T-helper 2 cell treated with Interferon-gamma antibody and Interleukin-4, amounts not matched to agents 5 μg/mL and 100 μg/mL, for 36 hours (primary cell): ENCODE results near the gene ATG12.
"Not testable (repeated sequence)": the region's sequence is repeated elsewhere in the genome, so short reads cannot be mapped to it uniquely, and the experiment has no call there.

Source experiments
- DNase-seq: peaks from one replicate; pipeline ENCODE4 v3.0.0; 2021; ENCODE audit warnings: low spot score
- H3K27ac Mint-ChIP-seq: one replicate; pipeline ENCODE4 v1.8.0; 2021; ENCODE audit warnings: mild to moderate bottlenecking, mixed read lengths
- H3K27me3 Mint-ChIP-seq: one replicate; pipeline ENCODE4 v1.8.0; 2021; ENCODE audit warnings: low read depth, mixed read lengths
- H3K36me3 Mint-ChIP-seq: one replicate; pipeline ENCODE4 v1.8.0; 2021; ENCODE audit warnings: low read depth, mixed read lengths
- H3K4me1 Mint-ChIP-seq: one replicate; pipeline ENCODE4 v1.8.0; 2021; ENCODE audit warnings: low read depth, mixed read lengths
- H3K4me3 Mint-ChIP-seq: one replicate; pipeline ENCODE4 v1.8.0; 2022; ENCODE audit warnings: mild to moderate bottlenecking, moderate library complexity, mixed read lengths
- H3K9me3 Mint-ChIP-seq: one replicate; pipeline ENCODE4 v1.8.0; 2021; ENCODE audit warnings: mixed read lengths

ATG12 gene

DNA sequence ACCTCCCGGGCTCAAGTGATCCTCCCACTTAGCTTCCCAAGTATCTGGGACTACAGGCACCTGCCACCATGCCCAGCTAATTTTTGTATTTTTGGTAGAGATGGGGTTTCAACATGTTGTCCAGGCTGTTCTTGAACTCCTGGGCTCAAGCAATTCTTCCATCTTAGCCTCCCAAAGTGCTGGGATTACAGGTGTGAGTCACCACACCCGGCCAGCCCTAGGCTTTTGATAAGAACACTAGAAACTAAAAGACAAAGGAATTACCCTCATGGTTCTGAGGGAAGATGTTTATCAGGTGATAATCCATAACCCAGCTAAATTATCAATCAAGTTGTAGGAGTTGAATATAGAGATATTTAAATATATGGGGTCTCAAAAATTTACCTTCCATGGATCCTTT, 33.3 kb downstream of the ATG12 start:
- H3K4me3 Mint-ChIP-seq, H3K9me3 Mint-ChIP-seq, DNase-seq, H3K36me3 Mint-ChIP-seq, H3K27ac Mint-ChIP-seq: not testable (repeated sequence)
- peaks cover 32% of the 10 kb centered on the region for H3K4me1 Mint-ChIP-seq
- peaks cover 46% of the 10 kb centered on the region for H3K27me3 Mint-ChIP-seq

DNA sequence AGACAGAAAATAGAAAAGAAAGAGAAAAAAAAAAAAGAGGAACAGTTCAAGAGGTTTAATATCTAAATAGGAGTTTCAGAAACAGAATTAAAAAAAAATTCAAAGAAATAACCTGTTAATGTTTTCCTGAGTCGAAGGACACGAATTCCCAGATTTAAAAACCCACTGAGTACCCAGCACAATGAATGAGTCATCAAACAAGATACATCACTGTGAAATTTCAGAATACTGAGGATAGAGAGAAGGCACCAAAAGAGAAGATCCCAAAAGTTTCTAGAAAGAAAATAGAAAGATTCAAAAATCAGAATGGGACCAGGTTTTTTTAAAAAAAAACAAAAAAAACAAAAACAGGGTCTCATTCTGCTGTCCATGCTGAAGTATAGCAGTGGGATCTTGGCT, 33.7 kb downstream of the ATG12 start:
- H3K27ac Mint-ChIP-seq, result no peak overlapping the region
- H3K4me1 Mint-ChIP-seq, result peaks cover 32% of the 10 kb centered on the region
- no peaks in the 10 kb centered on the region for H3K9me3 Mint-ChIP-seq

DNA sequence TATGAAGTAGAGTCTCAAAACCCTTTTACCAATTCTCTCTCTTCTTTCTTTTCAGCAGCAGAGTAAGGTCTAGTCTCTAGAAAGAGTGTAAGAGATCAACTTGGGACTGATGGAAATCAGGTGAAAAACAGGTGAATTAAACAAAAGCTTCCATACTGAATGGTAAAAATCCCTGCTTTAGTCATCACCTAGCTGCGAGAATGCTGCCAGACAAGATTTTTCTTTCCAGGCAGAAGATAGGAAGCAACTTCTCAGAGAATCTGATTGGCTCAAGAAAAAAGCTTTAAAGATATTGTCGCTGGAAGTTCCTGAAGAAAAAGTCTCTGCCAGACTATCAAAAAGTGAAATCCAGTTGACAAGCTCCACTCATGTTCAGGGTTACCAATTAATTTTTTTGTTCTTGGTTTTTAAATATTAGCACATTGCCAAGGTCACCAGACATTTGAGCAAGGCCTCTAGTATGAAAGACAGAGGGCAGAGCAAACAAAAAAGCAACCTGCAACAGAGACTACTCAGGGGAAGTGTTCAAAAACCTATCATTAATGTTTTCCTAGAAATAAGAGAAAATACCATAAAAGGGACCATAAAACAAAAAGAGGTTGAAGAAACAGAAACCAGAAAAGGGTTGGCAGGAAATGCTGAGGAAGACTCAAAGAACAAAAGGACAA, 34.2 kb downstream of the ATG12 start:
- Mint-ChIP-seq H3K4me1 (peaks cover 32% of the 10 kb centered on the region), H3K36me3 (no peaks in the 10 kb centered on the region), H3K27me3 (peaks cover 45% of the 10 kb centered on the region), H3K27ac (no peak overlapping the region), H3K9me3 (no peaks in the 10 kb centered on the region), H3K4me3 (peak overlapping the region; percentile 59)
- no peak for DNase-seq

More for the DNA sequence above, 33.7 kb downstream of the ATG12 start:
- DNase-seq, result no peak
- Mint-ChIP-seq H3K4me3 (peak overlapping the region; percentile 59), H3K36me3 (no peaks in the 10 kb centered on the region), H3K27me3 (peaks cover 47% of the 10 kb centered on the region)

DNA sequence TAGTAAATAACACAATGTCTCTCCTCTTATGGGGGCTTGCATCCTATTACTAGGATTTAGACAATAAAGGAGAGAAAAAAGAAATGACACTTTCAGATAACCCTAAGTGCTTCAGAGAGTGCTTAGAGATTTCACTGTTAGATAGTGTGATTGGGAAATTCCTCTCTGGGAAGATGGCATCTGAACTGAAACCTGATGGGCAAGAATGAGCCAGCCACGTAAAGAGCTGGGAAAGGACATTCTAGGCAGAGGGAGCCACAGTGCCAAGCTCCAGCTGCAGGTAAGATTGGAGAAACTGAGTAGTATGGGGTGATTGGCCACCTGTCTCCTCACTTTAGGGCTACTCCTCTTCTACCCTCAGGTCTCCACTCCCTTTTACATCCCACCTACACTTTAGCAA, 39.4 kb downstream of the ATG12 start:
- H3K4me3 Mint-ChIP-seq, result no peak overlapping the region
- H3K36me3 Mint-ChIP-seq, result no peaks in the 10 kb centered on the region
- DNase-seq, result no peak

DNA sequence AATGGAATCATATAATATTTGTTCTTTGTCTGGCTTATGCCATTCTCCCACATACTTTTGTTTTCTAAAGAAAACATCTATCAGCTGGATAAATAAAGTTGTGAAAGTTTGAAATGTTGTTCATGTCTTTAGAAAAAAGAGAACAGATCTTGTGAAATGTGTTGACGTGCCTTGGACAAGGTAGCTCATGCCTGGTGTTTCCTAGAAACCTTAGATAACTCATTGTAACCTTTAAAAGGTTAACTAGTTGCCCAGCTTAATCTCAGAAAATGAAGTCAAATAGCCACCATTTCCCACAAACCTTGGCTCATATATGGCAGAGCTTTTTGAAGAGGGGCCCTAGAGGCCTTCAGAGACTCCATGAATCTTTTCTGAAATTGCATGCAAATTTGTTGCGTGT, 40.2 kb downstream of the ATG12 start:
- no peak overlapping the region for H3K27ac Mint-ChIP-seq
- no peaks in the 10 kb centered on the region for H3K9me3 Mint-ChIP-seq
- no peak overlapping the region for H3K4me3 Mint-ChIP-seq
- H3K4me1 Mint-ChIP-seq, result no peaks in the 10 kb centered on the region
- H3K36me3 Mint-ChIP-seq, result no peaks in the 10 kb centered on the region
- peaks cover 32% of the 10 kb centered on the region for H3K27me3 Mint-ChIP-seq
- DNase-seq, result no peak

More for the DNA sequence above, 39.4 kb downstream of the ATG12 start:
- Mint-ChIP-seq H3K4me1 (peaks cover 7% of the 10 kb centered on the region), H3K27me3 (peaks cover 34% of the 10 kb centered on the region), H3K27ac (no peak overlapping the region), H3K9me3 (no peaks in the 10 kb centered on the region)

DNA sequence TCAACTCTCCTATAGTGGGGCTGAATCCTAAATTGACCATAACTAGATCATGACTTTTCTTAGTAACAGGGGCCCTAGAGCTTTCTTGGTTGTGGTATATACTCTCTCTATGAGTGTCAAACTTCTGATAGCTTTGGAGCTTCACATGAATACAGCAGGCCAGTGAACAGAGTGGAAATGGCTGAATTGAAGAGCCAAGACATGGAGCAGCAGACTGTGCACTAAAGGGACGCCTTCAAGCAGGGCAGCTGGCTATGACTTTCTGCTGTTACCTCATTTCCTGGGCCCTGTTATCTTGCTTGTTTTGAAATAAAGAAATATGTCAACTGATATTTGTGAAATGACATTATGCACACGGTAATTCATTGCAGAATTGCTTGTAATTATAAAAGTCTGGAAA, 41.3 kb downstream of the ATG12 start:
- DNase-seq, result no peak
- H3K9me3 Mint-ChIP-seq, result no peaks in the 10 kb centered on the region
- no peaks in the 10 kb centered on the region for H3K4me1 Mint-ChIP-seq
- H3K36me3 Mint-ChIP-seq, result no peaks in the 10 kb centered on the region
- H3K4me3 Mint-ChIP-seq, result no peak overlapping the region
- peaks cover 29% of the 10 kb centered on the region for H3K27me3 Mint-ChIP-seq
- no peak overlapping the region for H3K27ac Mint-ChIP-seq

DNA sequence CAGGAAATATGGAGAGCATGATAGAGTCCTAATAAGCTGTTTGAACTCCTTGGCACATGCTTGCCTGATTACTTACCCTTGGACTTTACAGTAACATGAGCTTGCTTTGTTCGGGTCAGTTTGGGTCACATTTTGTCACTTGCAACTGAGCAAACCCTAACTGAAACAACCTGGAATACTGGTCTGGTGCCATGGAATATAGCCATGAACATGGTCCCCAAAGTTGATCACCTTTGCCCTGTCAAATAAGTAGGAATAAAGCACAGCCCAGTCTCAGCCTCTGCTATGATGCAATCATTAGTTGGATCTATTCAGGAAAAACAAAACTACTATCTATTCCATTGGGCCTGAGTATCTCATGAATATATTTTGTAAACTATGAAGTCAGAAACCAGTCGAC, 43.1 kb downstream of the ATG12 start:
- Mint-ChIP-seq H3K9me3 (no peaks in the 10 kb centered on the region), H3K27ac (no peak overlapping the region), H3K4me1 (no peaks in the 10 kb centered on the region), H3K27me3 (peaks cover 30% of the 10 kb centered on the region), H3K4me3 (no peak overlapping the region), H3K36me3 (no peaks in the 10 kb centered on the region)
- DNase-seq, result no peak

DNA sequence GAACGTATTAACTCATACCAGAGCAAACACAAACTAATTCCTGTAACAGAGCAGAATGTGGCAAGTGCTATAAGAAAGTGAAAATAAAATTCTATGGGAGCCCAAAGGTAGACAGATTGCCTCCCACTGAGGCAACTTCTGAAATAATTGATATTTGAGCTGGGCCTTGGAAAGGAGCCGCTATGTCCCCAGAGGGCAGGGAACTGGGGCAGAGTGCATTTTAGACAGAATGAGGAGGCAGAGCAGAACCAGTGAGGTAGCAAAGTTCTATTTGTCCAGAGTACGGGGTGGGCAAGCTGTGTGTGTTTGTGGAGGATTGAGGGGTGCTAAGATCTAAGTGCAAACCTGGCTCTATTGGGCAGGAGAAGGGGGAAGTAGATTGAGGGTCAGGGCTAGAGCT, 44.7 kb downstream of the ATG12 start:
- no peak overlapping the region for H3K4me3 Mint-ChIP-seq
- DNase-seq, result no peak
- no peaks in the 10 kb centered on the region for H3K36me3 Mint-ChIP-seq
- H3K27me3 Mint-ChIP-seq, result peaks cover 28% of the 10 kb centered on the region
- H3K27ac Mint-ChIP-seq, result no peak overlapping the region
- H3K9me3 Mint-ChIP-seq, result no peaks in the 10 kb centered on the region
- H3K4me1 Mint-ChIP-seq, result no peaks in the 10 kb centered on the region

DNA sequence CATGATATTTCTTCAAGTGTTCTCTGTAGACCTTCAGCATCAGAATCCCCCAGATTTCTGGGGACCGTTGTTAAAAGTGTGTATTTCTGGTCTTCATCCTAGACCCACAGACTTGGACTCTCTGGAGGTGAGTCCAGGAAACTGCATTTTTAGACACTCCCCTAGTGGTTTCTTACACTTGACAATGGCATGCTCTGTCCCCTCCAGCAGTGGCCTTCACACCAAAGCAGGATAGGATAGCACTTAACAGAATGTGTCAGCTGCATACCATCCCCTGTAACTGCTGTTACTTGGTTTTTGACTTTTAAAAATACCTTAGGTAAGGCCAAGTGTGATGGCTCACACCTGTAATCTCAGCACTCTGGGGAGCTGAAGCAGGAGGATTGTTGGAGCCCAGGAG, 45.7 kb downstream of the ATG12 start:
- no peaks in the 10 kb centered on the region for H3K9me3 Mint-ChIP-seq
- no peak overlapping the region for H3K4me3 Mint-ChIP-seq
- H3K4me1 Mint-ChIP-seq, result no peaks in the 10 kb centered on the region
- no peak overlapping the region for H3K27ac Mint-ChIP-seq
- peaks cover 30% of the 10 kb centered on the region for H3K27me3 Mint-ChIP-seq
- H3K36me3 Mint-ChIP-seq, result no peaks in the 10 kb centered on the region
- no peak for DNase-seq

DNA sequence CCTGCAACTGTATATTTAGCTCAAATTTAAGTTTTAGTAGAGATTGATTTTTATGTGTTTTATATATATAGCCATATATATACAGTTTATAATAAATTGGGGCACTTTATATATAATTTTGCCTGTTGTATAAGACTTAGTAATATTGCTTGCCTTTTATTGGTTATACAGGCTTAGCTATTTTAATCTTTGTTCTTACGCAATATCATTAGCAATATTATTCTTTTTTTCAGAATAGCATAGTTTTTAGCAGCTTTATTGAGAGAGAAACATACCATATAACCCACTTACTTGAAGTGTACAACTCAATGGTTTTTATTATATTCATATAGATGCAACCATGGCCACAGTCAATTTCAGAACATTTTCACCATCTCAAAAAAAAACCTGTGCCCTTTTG, 52.9 kb downstream of the ATG12 start:
- H3K4me1 Mint-ChIP-seq, result no peaks in the 10 kb centered on the region
- H3K4me3 Mint-ChIP-seq, result no peak overlapping the region
- no peak for DNase-seq
- no peaks in the 10 kb centered on the region for H3K36me3 Mint-ChIP-seq
- peaks cover 45% of the 10 kb centered on the region for H3K27me3 Mint-ChIP-seq
- H3K9me3 Mint-ChIP-seq, result no peaks in the 10 kb centered on the region
- no peak overlapping the region for H3K27ac Mint-ChIP-seq

DNA sequence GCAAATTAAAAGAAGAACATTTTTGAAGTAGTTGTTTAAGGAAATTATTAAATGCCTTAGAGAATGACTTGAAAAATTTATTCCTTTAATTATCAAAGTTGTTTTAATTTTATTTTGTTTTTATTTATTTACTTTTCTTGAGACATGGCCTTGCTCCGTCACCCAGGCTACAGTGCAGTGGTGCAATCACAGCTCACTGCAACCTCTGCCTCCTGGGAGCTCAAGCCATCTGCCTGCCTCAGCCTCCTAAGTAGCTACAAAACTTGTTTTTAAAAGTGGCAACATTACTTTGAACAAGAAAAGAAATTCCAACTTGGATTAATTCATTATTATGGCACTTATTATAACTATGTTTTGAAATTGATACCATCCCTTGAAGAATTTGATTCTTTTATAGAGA, 53.9 kb downstream of the ATG12 start:
- Mint-ChIP-seq H3K27me3 (peaks cover 38% of the 10 kb centered on the region), H3K36me3 (no peaks in the 10 kb centered on the region), H3K4me1 (no peaks in the 10 kb centered on the region), H3K4me3 (no peak overlapping the region), H3K27ac (no peak overlapping the region), H3K9me3 (no peaks in the 10 kb centered on the region)
- no peak for DNase-seq

DNA sequence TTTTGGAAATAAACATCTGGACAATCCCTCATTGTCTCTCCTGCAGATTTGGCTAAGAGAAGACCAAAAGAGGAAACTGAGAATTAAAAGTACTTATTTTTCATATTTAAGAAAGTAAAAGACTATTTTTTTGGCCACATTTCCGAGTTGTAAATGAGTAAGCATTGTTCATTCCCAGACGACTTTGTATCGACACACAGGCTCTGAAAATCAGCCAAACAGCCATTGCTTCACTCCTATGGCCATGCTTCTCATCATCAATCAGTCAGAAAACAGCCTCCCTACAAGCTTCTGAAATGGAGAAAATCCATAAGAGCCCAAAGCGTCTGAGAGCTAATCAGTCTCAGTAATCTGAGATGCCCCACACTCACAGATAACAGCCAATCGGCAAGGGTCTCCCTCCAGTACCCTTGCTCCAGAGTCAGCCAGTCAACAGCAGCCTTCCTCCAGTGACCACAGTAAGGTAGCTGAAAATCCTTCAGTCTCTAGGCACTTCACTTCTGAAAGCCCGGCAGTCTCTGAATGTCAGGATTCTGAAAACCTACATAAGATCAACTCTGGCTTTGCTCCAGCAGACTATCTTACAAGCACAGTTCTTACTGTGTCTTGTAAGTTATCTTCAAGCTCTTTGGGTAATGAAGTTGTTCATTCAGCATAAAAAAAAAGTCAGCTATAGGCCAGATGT, 55.8 kb downstream of the ATG12 start:
- Mint-ChIP-seq H3K9me3 (no peaks in the 10 kb centered on the region), H3K4me3 (no peak overlapping the region), H3K36me3 (no peaks in the 10 kb centered on the region), H3K27me3 (peaks cover 37% of the 10 kb centered on the region), H3K27ac (no peak overlapping the region), H3K4me1 (no peaks in the 10 kb centered on the region)
- no peak for DNase-seq

DNA sequence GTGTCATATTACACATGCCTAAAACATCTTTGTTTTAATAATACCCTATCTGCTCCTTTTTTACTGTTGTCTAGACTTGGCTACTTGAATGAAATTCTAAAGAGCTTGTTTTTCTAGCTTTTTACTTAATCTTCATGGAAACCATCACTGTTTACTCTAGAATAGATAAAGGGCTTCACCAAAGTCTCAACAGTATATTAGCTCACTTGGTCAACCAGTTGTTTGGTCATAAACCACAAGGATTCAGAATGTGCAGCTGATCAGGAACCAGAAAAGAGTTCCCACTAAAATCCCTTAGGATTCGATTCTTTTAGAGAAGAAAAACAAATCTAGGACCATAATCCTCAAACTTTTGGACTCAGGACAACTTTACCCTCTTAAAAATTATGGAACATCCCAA, 62.9 kb downstream of the ATG12 start:
- H3K9me3 Mint-ChIP-seq, result no peaks in the 10 kb centered on the region
- no peaks in the 10 kb centered on the region for H3K36me3 Mint-ChIP-seq
- no peak overlapping the region for H3K27ac Mint-ChIP-seq
- no peak for DNase-seq
- H3K27me3 Mint-ChIP-seq, result peaks cover 9% of the 10 kb centered on the region
- H3K4me3 Mint-ChIP-seq, result no peak overlapping the region
- H3K4me1 Mint-ChIP-seq, result no peaks in the 10 kb centered on the region
